Skin of body (tissue), 2 donors: ENCODE measurements around the gene TRIP6. TPM values are rescaled to one million over a fixed set of nuclear protein-coding genes. Genes with fewer than 3 reads are reported as not detected.

Experiments used
- DNase-seq: peaks from one replicate; lab custom pipeline; 2025; lab: John Stamatoyannopoulos, UW
- total RNA-seq: library from RNA; depleted of rRNA; stranded (reverse); fragments of >200 nt; gene quantifications from one replicate; pipeline ENCODE4 v1.2.3, GENCODE V29; 2014

The TRIP6 gene
- total RNA-seq, 1 donor from 2014 or later, result 36.5 TPM

DNA sequence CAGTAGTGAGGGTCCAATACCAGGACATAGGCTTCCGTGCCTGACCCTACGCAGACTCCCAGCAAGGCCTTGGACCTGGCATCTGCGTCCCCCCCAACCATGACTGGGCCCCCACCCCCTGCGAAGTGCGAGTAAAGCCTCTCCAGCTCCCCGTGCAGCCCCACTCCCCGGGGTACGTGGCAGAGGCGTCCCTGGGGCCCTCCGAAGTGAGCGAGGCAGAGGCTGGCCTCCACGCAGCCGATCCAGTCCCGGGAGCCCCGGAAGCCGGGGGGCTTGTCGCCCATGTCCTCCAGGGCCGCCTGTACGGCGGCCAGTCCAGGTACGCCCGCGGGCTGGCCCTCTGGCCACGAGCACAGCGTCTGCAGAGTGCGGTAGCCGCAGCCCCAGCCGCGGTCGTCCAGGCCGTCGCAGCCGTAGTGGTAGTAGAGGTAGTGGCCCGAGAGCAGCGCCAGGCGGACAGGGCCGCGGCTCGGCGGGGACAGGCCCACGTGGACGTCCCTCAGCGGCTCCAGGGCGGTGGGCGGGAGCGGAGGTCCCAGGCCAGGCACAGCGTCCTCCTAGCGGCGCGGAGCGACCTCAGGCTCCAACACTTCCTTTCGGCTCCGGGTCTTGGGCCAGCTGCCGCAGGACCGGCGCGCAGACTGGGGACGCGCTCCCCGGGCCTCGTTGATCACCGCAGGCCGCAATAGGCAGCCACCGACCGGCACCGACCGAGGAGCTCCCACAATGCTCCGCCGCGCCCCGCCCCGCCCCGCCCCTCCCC, 22.0 kb downstream of the TRIP6 start, which contains the start of gene UFSP1:
TSS of gene UFSP1 (minus strand) at position 728 of the 763 bp plus-strand sequence. CDS start at position 284, 444 bp downstream.
- no peak for DNase-seq

DNA sequence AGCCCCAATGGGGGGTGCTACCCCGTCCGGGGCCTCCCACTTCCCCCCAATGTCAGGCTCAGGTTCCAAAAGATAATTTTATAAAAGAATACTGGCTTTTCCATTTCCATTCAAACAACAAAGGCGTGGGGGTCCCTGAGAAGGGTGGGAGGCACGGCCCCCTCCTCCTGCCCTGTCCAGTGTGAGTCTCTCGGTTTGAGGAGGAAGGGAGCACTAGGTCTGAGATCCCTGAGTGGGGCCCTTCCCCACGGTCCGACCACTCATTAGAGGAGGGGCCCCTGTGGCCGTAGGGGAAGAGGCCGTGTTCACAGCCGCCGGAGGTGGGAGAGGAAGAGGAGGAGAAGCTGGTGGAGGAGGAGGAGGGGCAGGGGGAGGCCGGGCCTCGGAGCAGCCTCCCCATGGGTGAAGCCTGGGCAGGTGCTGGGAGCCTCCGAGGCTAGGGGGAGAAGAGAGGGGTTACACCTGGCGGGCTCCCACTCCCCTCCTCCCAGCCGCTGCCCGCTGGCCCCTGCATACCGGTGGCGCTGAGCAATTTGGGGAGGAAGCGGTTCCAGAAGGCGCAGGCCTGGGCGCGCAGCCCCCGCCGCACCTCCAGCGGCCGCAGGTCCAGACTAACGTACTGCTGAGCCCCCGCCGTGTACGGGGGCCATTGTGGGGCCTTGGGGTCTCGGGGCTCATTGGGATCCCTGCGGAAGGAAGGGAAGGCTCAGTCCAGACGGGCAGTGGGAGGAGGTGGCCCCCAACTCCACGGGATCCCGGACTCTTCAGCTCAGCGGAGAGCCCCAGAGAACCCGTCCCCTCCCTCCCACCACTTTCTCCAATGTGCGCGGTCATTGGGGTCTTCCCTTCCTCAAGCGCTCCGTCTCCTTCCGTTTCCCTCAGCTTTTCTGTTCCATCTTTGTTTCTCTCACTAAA, 23.7 kb downstream of the TRIP6 start:
- DNase-seq, result no peak

DNA sequence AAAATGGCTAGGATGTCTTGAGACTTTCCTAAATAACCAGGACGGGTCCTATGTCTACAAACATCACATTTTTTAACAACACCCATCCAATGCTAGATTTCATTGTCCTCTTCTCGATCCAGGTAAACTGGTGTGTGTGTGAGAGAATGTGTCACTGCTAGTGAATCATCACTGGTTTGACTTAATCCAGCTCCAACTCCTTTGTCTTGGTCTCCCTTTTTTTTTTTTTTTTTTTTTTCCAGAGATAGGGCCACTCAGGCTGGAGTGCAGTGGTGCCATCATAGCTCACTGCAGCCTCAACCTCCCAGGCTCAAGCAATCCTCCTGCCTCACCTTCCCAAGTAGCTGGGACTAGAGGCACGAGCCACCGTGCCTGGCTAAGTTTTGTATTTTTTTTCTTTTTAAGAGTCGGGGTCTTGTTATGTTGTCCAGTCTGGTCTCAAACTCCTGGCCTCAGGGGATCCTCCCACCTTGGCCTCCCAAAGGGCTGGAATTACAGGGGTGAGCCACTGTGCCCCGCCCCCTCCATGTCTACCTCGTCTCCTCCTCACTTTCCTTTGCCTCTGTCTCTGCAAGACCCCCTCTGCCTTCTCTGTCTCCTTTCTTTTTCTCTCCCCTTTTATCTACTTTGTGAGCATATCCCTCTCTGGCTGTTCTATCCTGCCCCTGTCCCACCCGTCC, 24.5 kb downstream of the TRIP6 start:
- DNase-seq, result no peak

DNA sequence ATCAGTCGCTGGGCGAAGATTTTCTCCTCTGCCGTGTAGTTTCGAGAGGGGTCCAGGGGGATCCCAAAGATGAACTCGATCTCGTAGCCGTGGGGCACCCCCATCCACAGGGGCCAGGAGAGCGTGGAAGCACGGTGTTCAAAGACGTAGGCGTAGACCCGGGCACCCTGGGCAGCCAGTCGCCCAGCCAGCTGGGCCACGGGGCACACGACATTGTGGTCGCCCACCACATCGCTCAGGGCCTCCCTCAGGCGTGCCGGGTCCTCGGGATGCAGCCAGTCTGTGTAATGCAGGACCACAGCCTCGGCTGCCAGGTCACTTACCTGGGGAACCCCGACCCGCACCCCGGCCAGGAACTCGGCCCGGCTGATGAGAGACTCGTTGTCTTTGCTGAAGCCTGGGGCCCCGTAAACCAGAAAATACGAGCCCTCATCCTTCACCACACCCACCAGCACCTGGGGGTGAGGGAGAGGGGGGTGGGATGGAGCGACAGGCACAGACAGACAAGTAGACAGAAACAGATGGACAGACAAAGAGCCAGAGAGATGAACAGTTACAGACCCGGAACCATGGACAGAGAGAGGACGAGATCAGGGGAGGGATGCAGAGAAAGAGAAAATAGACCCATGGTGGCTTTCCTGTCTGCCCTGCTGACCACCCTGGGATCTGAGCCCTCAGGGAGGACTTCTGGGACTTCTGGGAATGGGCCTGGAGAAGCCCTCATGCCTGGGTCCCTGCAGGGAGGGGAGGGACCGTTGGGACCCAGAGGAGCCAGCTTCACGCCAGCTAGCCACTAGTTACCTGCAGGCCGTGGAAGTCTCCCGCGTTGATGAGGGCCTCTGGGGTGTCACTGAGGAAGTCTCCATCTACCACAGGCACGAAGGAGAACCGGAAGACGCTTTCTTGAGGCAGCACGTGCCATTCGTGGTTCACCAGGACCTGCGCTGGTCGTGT, 25.5 kb downstream of the TRIP6 start:
- no peak for DNase-seq

DNA sequence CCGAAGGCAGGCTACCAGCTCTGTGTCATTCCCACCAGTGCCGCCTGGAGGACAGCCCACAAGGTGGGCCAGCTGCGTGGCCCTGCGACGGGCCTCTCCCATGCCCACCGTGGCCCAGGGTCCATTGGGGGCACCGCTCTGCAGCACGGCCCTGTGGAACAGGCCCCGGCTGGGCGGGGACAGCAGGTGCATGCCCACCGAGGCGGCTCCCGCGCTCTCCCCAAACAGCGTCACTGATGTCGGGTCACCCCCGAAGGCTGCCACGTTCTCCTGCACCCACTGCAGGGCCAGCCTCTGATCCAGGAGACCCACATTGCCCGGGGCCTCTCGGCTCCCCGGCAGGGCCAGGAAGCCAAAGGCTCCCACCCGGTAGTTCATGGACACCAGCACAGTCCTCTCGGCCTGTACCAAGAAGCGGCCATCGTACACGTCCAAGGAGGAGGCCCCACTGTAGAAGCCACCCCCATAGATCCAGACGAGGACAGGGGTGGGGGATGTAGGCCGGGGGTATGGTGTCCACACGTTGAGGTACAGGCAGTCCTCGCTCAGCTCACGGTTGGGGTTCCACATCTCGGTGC, 26.2 kb downstream of the TRIP6 start:
- no peak for DNase-seq

DNA sequence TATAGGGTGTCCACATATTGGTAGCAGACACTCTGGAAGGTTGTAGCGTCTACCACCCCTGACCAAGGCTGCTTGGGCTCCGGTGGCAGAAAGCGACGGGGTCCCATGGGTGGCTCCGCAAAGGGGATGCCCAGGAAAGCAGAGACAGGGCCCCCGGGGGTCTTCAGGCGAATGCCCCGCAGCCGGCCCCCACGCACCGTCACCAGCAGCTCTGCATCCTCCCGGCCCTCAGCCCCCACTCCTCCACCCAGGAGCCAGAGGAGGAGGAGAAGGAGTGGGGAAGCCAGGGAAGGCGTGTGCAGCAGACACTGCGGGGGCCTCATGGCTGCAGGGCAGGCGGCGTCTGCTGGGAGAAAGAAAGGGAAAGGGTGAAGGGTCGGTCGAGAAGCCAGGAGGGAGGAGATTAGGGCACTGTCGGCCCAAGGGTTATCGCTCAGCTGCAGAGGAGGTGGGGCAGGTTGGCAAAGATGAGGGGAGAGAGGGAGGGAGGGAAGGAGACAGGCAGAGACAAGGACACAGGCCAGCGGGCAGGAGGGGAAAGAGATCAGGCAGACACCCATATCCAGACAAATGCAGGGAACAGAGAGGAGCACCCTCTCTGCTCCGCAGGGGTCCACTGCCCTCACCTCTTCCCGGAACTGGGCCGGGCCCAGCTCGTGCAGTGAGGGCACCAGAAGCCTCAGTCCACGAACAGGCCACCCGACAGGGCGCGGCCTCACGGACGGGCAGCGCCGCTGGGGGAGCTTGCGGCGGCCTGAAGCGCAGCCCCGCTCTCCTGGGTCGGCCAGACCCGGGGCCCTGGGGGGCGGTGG, 26.9 kb downstream of the TRIP6 start:
- no peak for DNase-seq

DNA sequence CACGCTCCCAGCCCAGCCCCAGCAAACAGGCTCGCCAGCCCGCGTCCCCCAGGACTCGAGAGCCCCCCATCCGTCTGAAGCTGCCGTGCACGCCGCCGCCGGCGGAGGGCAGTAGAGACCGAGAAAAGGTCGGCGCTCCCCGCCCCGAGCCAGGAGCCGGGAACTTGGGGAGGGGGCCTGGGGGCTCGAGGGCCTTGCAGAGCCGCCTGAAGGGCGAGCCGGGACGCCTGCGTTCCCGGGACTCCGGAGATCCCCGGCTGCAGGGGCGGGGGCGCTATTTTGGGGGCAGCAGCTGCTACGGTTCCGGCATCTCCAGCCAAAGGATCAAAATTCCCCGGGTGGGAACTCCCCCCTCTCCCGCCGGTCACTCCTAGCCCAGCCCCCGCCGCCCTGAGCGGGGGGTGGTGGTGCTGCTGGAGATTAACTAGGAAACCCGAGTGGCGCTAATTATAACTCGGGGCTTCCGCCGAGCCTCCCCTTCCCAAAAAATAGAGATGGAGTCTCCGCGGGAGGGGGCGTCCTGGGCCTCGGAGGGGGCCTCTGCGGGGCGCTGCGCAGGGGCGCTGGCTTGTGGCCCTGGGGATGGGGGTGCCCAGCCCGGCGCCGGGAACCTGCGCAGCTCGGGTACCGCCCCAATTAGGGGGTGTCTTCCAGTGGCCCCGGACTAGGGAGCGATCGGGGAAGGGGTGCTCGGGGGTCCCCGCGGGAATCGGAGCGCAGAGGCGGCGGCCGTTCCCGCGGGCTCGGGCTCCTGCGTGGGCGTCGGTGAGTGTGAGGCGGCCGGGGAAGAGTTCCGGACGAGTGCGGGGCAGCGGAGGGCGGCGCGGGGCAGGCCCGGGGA, 27.9 kb downstream of the TRIP6 start:
- DNase-seq, result no peak

DNA sequence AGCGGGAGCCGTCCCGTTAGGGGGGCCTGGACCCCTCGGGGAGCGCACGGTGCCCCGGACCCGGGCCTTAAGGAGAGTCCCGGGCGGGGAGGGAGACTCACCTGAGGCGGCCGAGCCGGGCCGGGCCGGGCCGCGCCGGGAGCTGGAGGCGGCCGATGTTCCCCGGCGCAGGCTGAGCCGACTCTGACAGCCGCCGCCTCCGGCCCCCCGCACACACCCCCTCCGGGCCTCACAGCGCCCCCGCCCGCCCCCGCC, 28.4 kb downstream of the TRIP6 start, which contains the start of gene ACHE:
TSS of gene ACHE (minus strand) at position 188 of the 255 bp plus-strand sequence. CDS start 1,656 bp downstream, outside the sequence.
- DNase-seq, result no peak

DNA sequence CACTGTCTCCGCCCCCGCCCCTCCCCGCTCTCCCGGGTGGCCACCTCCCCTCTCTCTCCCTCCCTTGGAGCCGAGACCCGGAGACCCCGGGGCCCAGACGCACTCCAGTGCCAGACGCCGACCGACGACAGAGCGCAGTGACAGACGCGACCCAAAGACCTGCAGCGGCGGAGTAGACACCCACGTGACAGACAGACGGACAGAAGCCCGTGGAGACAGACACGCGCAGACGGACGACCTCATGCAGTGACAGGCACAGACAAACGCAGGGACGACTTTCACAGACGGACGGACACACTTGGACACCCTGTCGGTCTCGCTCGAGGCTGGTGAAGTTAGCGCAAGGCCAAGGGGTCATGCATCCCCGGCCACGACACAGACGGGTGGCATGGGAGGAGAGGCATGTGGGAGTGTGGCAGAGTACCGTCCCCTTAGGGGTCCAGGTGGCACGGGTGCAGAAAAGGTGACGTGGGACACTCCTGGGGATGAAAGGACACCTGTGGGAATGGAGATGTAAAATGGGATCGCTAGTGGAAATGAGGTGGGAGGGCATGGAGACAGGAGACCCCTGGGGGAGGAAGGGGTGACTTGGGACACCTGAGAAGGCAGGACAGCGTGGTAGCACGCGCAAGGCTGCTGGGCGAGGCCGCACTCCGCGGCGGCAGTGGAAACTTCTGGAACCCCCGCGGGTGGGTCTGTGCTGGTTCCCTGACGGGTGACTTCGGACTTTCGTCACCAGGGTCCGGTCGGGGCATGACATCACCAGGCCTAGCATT, 29.0 kb downstream of the TRIP6 start:
- no peak for DNase-seq

DNA sequence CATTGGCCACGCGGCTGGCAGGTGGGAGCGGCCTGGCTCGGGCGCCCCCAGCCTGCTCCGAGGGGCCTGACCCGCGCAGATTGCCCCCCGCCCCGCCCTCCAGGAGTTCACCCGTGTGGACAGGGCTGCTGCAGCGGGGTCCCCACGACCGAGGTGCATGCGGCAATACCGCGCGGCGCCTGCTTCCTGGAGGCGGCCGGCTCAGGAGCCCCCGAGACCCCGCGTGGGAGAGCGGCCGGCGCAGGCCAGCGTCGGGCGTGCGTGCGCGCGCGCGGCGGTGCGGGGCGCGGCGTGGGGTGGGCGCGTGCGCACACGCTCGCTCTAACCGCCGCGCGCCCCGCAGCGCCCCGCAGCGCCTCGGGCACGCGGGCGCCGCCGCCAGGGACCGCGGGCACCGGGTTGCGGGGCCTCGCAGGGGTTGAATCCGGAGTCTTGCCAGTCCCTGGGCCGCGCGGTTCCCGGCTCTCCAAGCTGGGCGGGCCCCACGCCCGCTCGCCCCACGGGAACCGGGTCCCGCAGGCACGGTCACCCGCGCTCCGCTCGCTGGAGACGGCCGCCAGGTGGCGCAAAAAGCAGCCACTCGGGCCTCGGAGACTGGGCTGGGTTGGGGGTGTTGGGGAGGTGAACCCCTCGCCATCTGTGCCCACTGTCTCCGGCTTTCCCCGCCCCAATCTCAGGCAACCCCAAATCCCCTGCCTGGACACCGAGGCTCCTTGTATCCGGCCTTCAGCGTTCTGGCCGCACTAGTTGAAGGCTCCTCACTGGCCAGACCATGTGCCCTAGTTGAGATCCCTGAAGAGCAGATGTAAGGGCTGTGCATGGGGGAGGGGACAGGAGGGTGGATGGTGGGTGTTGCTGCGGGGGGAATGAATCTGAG, 29.8 kb downstream of the TRIP6 start:
- no peak for DNase-seq

DNA sequence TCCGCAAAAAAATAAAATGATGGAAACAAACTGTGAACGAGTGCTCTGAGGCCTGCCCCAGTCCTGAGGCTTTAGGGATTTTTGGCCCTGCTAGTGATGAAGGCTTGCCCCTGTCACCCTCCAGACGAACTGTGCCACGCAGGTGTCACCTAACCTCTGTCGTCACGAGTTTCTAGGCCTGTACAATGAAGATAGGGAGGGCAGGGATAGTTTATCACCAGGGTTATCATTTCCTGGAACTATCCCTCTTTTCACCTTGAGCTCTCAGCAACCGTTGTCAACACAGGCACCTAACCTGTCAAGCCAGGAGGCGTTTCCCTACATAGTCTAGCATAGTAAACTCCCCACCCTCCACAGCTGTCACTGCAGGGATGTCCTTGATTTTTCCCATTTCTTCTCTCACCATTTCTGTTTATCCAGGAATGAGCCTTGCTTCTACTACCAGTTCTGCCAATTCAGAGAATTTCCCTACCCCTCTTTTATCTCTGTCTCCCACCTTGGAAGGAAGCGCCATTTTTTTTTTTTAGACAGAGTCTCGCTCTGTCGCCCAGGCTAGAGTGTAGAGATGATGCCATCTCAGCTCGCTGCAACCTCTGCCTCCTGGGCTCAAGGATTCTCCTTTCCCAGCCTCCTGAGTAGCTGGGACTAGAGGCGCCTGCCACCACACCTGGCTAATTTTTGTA, 30.7 kb downstream of the TRIP6 start:
- no peak for DNase-seq

DNA sequence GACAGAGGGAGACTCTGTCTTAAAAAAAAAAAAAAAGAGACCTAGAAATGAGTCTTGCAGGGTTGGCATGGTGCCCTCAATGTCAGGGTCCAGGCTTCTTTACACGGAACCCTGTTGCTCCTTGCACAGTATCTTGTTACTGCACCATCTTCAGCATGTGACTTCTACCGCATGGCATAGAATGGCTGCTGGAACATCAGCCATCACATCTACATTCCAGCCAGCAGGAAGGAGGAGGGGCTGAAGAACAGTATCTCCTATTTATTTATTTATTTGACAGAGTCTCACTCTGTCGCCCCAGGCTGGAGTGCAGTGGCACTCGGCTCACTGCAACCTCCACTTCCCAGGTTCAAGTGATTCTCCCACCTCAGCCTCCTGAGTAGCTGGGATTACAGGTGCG, 32.2 kb downstream of the TRIP6 start:
- no peak for DNase-seq

DNA sequence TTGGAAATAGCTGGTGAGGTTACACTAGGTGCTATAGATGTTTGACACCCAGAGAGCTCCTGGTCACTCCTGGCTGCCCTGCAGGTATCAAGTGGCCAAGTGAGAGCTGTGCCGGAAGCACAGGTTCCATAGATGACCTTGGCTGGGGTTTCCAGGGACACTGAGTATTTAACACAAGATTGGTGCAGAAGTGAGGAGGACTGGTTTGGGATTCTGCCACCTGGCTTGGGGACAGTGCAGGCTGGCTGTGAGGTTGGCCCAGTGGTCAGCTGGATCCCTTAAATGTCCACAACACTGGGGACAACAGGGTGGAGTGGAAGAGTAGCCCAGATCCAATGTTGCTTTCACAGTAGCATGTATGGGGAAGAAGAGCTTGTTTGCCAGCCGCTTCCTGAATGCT, 33.8 kb downstream of the TRIP6 start:
- DNase-seq, result no peak

DNA sequence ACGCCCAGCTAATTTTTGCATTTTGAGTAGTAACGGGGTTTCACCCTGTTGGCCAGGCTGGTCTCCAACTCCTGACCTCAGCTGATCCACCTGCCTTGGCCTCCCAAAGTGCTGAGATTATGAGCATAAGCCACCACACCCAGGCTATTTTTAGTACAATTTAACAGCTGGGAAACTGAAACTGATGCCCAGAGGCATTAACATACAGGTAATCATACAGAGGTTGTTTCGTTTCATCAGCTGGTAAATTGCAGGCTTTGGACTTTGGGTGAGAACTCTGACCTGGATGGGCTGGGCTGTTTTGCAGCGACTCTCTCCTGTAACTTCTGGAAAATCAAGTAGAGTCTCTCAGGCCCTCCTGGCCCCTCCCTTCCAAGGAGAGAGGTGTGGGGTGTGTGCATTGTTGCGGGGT, 34.7 kb downstream of the TRIP6 start:
- DNase-seq, result no peak

DNA sequence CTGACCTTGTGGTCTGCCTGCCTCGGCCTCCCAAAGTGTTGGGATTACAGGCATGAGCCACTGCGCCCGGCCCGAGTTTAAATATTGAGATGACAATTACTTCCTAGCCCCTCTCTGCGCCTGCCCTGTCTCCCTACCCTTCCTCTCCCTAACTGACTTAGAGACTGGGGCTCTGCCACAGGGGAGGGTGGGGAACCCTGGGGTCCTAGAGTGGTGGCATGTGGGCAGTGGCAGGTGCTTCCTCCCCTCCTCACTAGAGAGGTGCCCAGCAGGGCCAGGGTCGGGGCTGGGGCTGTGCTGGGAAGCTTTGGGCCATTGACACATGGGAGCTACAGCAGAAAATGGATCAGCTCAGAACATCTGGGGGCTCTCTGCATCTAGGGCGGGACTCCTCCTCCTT, 35.5 kb downstream of the TRIP6 start:
- DNase-seq, result no peak

DNA sequence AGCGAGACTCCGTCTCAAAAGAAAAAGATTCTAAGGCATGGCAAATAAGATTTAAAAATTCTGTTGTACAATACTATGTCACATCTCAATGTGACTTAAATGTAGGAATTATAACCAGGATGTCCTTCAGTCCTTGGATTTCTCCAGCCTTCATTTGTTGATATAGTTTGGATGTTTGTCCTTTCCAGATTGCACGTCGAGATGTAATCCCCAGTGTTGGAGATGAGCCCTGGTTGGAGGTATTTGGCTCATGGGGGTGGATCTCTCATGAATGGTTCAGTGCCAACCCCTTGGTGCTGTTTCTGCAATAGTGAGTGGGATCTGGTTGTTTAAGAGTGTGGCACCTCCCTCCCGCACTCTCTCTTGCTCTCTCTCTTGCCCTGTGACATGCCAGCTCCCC, 41.3 kb downstream of the TRIP6 start:
- DNase-seq, result no peak
